ENCODE data around the gene NTN4. TPM values are rescaled to one million over a fixed set of nuclear protein-coding genes. Genes with fewer than 3 reads are reported as not detected.

The NTN4 gene
- total and polyA plus RNA-seq, 7 donors: 3.7 to 17.4 (median 7.2) TPM

DNA sequence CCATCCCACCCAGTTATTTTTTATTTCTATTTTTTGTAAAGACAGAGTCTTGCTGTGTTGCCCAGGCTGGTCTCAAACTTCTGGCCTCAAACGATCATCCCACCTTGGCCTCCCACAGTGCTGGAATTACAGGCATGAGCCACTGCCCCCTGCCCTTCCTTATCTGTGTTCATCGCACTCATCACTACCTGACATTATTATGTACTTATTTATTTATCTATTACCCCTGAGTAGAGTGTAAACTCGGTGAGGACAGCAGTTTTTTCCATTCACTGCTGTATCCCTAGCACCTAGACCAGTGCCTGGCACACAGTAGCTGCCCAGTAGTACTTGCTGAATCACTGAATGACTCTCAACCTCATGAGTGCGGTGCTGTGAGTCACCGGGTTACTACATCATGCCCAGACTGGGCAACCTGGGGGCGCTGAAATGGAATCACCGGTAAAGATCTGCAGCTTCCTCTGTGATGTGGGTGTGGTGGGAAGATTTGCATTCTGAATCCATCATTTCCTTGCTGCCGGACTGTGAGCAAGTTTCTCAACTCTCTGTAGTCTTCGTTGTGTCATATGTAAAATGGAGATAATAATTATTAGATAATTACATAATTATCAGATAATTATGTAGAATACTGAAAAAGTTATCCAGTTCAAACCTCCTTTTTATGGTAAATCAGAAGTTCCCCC is 157.4 kb downstream of the NTN4 start:
- H3K4me3 ChIP-seq: no peak overlapping the region
- no peak for TF ChIP-seq EP300 (IDR thresholded peaks at IDR 0.05)
- peak in 1 of 4 donors; percentile 4 for TF ChIP-seq POLR2AphosphoS5 (IDR thresholded peaks at IDR 0.05)
- H3K36me3 ChIP-seq: no peaks in the 10 kb centered on the region
- DNase-seq: no peak
- no peaks in the 10 kb centered on the region for H3K9me3 ChIP-seq
- WGBS, 2 donors: 27 to 69% methylated on average over 9 of the region's 9 CpGs
- peaks cover 0 to 24% (median 17%) of the 10 kb centered on the region in 4 donors for H3K4me1 ChIP-seq
- no peaks in the 10 kb centered on the region for H3K27me3 ChIP-seq
- intact Hi-C loops (cut with DNase I): no loop called here
- peak overlapping the region in 3 of 4 donors; percentile 36 to 48 (median 40) for H3K27ac ChIP-seq

DNA sequence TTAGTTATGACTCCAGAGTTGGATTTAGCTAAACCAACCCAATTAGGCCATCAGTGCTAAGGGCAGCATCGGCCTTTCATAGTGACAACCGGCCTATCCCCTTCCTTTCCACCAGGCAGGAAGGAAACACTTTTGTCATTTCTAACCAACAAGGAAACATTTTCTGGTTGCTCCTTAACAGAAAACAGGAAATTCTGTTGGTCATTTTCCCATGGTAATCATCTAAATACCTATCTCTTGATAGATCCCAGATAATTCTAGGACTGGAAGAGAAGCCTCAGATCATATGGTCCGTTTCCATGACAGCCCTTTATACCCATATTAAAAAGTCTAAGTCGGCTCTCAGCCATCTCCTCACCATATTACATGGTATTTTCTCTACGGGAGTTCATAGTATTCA is 160.1 kb downstream of the NTN4 start:
- no peaks in the 10 kb centered on the region for H3K36me3 ChIP-seq
- intact Hi-C loops (cut with DNase I): no loop called here
- WGBS, 2 donors: 87 to 93% methylated on average over 5 of the region's 5 CpGs
- TF ChIP-seq, protein P1, sequence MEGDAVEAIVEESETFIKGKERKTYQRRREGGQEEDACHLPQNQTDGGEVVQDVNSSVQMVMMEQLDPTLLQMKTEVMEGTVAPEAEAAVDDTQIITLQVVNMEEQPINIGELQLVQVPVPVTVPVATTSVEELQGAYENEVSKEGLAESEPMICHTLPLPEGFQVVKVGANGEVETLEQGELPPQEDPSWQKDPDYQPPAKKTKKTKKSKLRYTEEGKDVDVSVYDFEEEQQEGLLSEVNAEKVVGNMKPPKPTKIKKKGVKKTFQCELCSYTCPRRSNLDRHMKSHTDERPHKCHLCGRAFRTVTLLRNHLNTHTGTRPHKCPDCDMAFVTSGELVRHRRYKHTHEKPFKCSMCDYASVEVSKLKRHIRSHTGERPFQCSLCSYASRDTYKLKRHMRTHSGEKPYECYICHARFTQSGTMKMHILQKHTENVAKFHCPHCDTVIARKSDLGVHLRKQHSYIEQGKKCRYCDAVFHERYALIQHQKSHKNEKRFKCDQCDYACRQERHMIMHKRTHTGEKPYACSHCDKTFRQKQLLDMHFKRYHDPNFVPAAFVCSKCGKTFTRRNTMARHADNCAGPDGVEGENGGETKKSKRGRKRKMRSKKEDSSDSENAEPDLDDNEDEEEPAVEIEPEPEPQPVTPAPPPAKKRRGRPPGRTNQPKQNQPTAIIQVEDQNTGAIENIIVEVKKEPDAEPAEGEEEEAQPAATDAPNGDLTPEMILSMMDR (IDR thresholded peaks at IDR 0.05): no peak
- TF ChIP-seq EP300 (IDR thresholded peaks at IDR 0.05) (no peak), POLR2AphosphoS5 (IDR thresholded peaks at IDR 0.05) (no peak), POLR2A (IDR thresholded peaks at IDR 0.05) (no peak)
- H3K9me3 ChIP-seq: no peaks in the 10 kb centered on the region
- no peak overlapping the region for H3K27ac ChIP-seq
- H3K4me3 ChIP-seq: no peak overlapping the region
- no peak for DNase-seq
- H3K27me3 ChIP-seq: no peaks in the 10 kb centered on the region
- peaks cover 0 to 22% (median 12%) of the 10 kb centered on the region in 4 donors for H3K4me1 ChIP-seq

DNA sequence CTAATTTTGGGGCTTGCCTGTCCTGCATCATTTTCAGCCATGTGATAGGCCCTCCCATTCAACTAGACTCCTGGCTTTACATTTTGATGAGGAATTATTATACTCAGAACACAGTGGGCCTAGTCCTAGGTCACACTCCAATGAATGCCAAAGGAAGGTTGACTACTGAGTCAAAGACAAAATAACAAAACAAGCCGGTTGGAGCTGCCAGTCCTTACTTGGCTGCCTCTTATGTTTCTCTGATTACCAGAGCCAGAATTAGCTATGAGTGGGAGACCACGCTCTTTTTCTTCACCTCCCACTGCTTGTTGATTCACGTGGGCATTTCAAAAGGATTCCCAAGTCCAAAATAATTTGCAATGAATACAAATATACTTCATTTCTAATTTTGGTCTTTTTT is 161.2 kb downstream of the NTN4 start:
- 73 to 94% methylated on average over 3 of the region's 3 CpGs for WGBS, 2 donors
- TF ChIP-seq, protein P1 (IDR thresholded peaks at IDR 0.05): no peak
- TF ChIP-seq POLR2AphosphoS5 (IDR thresholded peaks at IDR 0.05): no peak
- TF ChIP-seq EP300 (IDR thresholded peaks at IDR 0.05): no peak
- TF ChIP-seq POLR2A (IDR thresholded peaks at IDR 0.05): no peak
- intact Hi-C loops (cut with DNase I): loop anchor here (10.0 kb wide), 1 partner anchor 185 kb away; no protein-coding TSS in a partner anchor

DNA sequence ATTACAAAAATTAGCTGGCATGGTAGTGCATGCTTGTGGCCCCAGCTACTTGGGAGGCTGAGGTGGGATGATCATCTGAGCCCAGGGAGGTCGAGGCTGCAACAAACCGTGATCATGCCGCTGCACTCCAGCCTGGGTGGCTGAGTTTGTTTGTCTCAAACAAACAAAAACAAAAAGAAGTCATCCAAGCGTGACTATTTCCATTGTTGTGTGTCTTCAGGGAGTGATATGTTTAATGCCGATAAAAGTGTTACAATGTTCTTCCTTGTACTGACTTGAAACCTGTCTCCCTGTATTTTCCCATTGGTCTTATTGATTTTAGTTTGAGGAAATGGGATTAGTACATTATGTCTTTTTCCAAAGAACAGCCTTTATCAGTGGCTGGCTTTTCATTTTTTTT is 163.7 kb downstream of the NTN4 start:
- no peaks in the 10 kb centered on the region for H3K9me3 ChIP-seq
- DNase-seq: no peak
- intact Hi-C loops (cut with DNase I): loop anchor here (10.0 kb wide), 1 partner anchor 188 kb away; no protein-coding TSS in a partner anchor
- H3K27me3 ChIP-seq: no peaks in the 10 kb centered on the region
- H3K36me3 ChIP-seq: no peaks in the 10 kb centered on the region
- no peak overlapping the region for H3K27ac ChIP-seq
- peaks cover 0 to 18% (median 16%) of the 10 kb centered on the region in 4 donors for H3K4me1 ChIP-seq
- no peak overlapping the region for H3K4me3 ChIP-seq
- 26 to 71% methylated on average over 5 of the region's 5 CpGs for WGBS, 2 donors
- no peak for TF ChIP-seq EP300 (IDR thresholded peaks at IDR 0.05)
- no peak for TF ChIP-seq POLR2A (IDR thresholded peaks at IDR 0.05)
- TF ChIP-seq, protein P1 (IDR thresholded peaks at IDR 0.05): no peak
- TF ChIP-seq POLR2AphosphoS5 (IDR thresholded peaks at IDR 0.05): no peak

More for the DNA sequence above, 161.2 kb downstream of the NTN4 start:
- Histone ChIP-seq H3K4me3 (no peak overlapping the region), H3K36me3 (no peaks in the 10 kb centered on the region), H3K27me3 (no peaks in the 10 kb centered on the region), H3K9me3 (no peaks in the 10 kb centered on the region), H3K4me1 (peaks cover 0 to 21% (median 20%) of the 10 kb centered on the region in 4 donors), H3K27ac (no peak overlapping the region)
- DNase-seq: no peak

DNA sequence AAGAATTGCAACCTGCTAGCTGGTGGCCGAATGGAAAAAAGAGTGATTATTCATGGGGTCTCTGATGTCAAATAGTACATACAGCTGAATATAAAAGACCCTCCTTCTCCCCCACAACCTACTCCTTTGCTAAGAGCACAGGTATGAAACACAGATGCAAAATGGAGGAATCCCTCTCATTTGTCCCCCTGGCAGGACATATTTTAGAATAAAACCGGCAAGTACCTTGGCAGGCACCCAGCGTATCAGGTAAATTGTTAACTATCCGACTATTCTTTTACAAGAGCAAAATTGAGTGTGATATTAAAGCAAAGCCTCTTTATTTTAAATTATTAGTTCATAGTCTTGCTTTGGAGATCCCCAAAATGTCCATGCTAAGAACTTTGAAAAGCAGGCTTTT is 165.6 kb downstream of the NTN4 start:
- Histone ChIP-seq H3K27ac (peak overlapping the region in 3 of 4 donors; percentile 39 to 85 (median 52)), H3K27me3 (no peaks in the 10 kb centered on the region), H3K4me1 (peaks cover 0 to 18% (median 16%) of the 10 kb centered on the region in 4 donors), H3K36me3 (no peaks in the 10 kb centered on the region), H3K4me3 (no peak overlapping the region), H3K9me3 (no peaks in the 10 kb centered on the region)
- no peak for DNase-seq
- intact Hi-C loops (cut with DNase I): loop anchor here (10.0 kb wide), 1 partner anchor 190 kb away; no protein-coding TSS in a partner anchor
- no peak for TF ChIP-seq POLR2AphosphoS5 (IDR thresholded peaks at IDR 0.05)
- TF ChIP-seq, protein P1 (IDR thresholded peaks at IDR 0.05): no peak
- TF ChIP-seq POLR2A (IDR thresholded peaks at IDR 0.05): no peak
- TF ChIP-seq EP300 (IDR thresholded peaks at IDR 0.05): no peak
- 17 to 68% methylated on average over 4 of the region's 4 CpGs for WGBS, 2 donors
